Tibial nerve (tissue), 4 donors: ENCODE measurements around the gene NINJ2.

ENCODE experiments used
- CTCF ChIP-seq, 5 experiments: fragments of 200-600 bp in 3 of 5; fragments of 450-650 bp in 2 of 5; sonication (generic) in 3 of 5; IDR thresholded peaks; one replicate each; pipeline ENCODE4 v1.5.1; 2016 to 2019; ENCODE audit warnings: antibody characterized with exemption in 5 of 5, mild to moderate bottlenecking in 3 of 5, moderate library complexity in 2 of 5
- EP300 ChIP-seq, 2 donors: sonication (generic); formaldehyde crosslinking; IDR thresholded peaks; one replicate each; pipeline ENCODE4 v1.6.1; 2017; ENCODE audit warnings: antibody characterized with exemption in 2 of 2, mild to moderate bottlenecking in 1 of 2
- POLR2A ChIP-seq, 2 donors: fragments of 450-650 bp; IDR thresholded peaks; one replicate each; pipeline ENCODE4 v1.6.1; 2017; ENCODE audit warnings: antibody characterized with exemption in 2 of 2, mild to moderate bottlenecking in 2 of 2, moderate library complexity in 2 of 2

GRCh38 chr12:569803-570434 lies 93.3 kb downstream of the NINJ2 start:
- TF ChIP-seq POLR2A (IDR thresholded peaks at IDR 0.05) (peak in 1 of 2 donors; percentile 14), EP300 (IDR thresholded peaks at IDR 0.05) (peak in 1 of 2 donors; percentile 61), CTCF (IDR thresholded peaks at IDR 0.05) (peak; percentile 90 to 98 (median 97))
